HG03108 (cell line): ENCODE data around the gene CFAP100.

Experiments
- ATAC-seq: cut with Tn5 transposase; IDR thresholded peaks from one replicate; pipeline ENCODE4 v1.9.1; 2021; ENCODE audit warnings: moderate library complexity; ENCODE audit not compliant: unreplicated experiment

Gene CFAP100

GRCh38 chr3:126399351-126399735, 4.6 kb downstream of the CFAP100 start:
- peak; percentile 54 for ATAC-seq

- ATAC-seq, result no peak
Observed at GRCh38 chr3:126399756-126400155, 5.0 kb downstream of the CFAP100 start.

GRCh38 chr3:126401611-126402160, 7.0 kb downstream of the CFAP100 start:
- ATAC-seq, result no peak

GRCh38 chr3:126402178-126402577, 7.5 kb downstream of the CFAP100 start:
- ATAC-seq, result no peak

GRCh38 chr3:126402666-126403302, 8.1 kb downstream of the CFAP100 start:
- no peak for ATAC-seq

GRCh38 chr3:126406389-126407296, 11.9 kb downstream of the CFAP100 start:
- no peak for ATAC-seq

GRCh38 chr3:126407412-126408044, 12.8 kb downstream of the CFAP100 start:
- no peak for ATAC-seq

GRCh38 chr3:126408099-126408498, 13.4 kb downstream of the CFAP100 start:
- ATAC-seq, result no peak

GRCh38 chr3:126412841-126413692, 18.4 kb downstream of the CFAP100 start:
- no peak for ATAC-seq

- no peak for ATAC-seq
Observed at GRCh38 chr3:126413693-126414080, 19.0 kb downstream of the CFAP100 start.

- ATAC-seq, result no peak
Observed at GRCh38 chr3:126414406-126414805, 19.7 kb downstream of the CFAP100 start.

- no peak for ATAC-seq
Observed at GRCh38 chr3:126414961-126415660, 20.4 kb downstream of the CFAP100 start.

- no peak for ATAC-seq
Observed at GRCh38 chr3:126415661-126416591, 21.2 kb downstream of the CFAP100 start.

- no peak for ATAC-seq
Observed at GRCh38 chr3:126416943-126417342, 22.2 kb downstream of the CFAP100 start.

- ATAC-seq, result no peak
Observed at GRCh38 chr3:126417515-126417914, 22.8 kb downstream of the CFAP100 start.

GRCh38 chr3:126417981-126418530, 23.3 kb downstream of the CFAP100 start:
- ATAC-seq, result no peak

GRCh38 chr3:126418661-126419131, 24.0 kb downstream of the CFAP100 start:
- no peak for ATAC-seq

- ATAC-seq, result no peak
Observed at GRCh38 chr3:126419151-126419703, 24.5 kb downstream of the CFAP100 start.
